CD4-positive, alpha-beta T cell treated with Interleukin-1 beta for 1 hour (primary cell): ENCODE measurements around the gene TRAF1.
"Not testable (repeated sequence)": the region's sequence is repeated elsewhere in the genome, so short reads cannot be mapped to it uniquely, and the experiment has no call there.

Source experiments
- DNase-seq, 2 donors: peaks; one replicate each; pipeline ENCODE4 v3.0.0-alpha.2; 2020 to 2022

The TRAF1 gene

GRCh38 chr9:120926397-120926928, at the start of gene TRAF1:
Gene TRAF1 (minus strand): TSS chr9:120926796. CDS start chr9:120926075, 721 bp downstream.
- peak; percentile 58 to 64 for DNase-seq

GRCh38 chr9:120974921-120975320, 48.3 kb upstream of the TRAF1 start:
- DNase-seq: no peak

- no peak for DNase-seq
Measured at GRCh38 chr9:120974181-120974580, 47.6 kb upstream of the TRAF1 start.

- no peak for DNase-seq
Measured at GRCh38 chr9:120971938-120972337, 45.3 kb upstream of the TRAF1 start.

GRCh38 chr9:120971471-120971870, 44.9 kb upstream of the TRAF1 start:
- DNase-seq: not testable (repeated sequence)

GRCh38 chr9:120970244-120970643, 43.6 kb upstream of the TRAF1 start:
- no peak for DNase-seq

- no peak for DNase-seq
Measured at GRCh38 chr9:120966013-120966369, 39.4 kb upstream of the TRAF1 start.

- no peak for DNase-seq
Measured at GRCh38 chr9:120965344-120966012, 38.9 kb upstream of the TRAF1 start.

GRCh38 chr9:120961936-120962335, 35.3 kb upstream of the TRAF1 start:
- DNase-seq: no peak

GRCh38 chr9:120960001-120960400, 33.4 kb upstream of the TRAF1 start:
- DNase-seq: no peak

- no peak for DNase-seq
Measured at GRCh38 chr9:120956862-120957261, 30.3 kb upstream of the TRAF1 start.

GRCh38 chr9:120951960-120952618, 25.5 kb upstream of the TRAF1 start:
- no peak for DNase-seq

GRCh38 chr9:120950421-120951388, 24.1 kb upstream of the TRAF1 start:
- DNase-seq: no peak

- no peak for DNase-seq
Measured at GRCh38 chr9:120949290-120949689, 22.7 kb upstream of the TRAF1 start.

- no peak for DNase-seq
Measured at GRCh38 chr9:120948824-120949223, 22.2 kb upstream of the TRAF1 start.

- DNase-seq: no peak
Measured at GRCh38 chr9:120947222-120947621, 20.6 kb upstream of the TRAF1 start.

GRCh38 chr9:120946259-120946658, 19.7 kb upstream of the TRAF1 start:
- DNase-seq: no peak

- no peak for DNase-seq
Measured at GRCh38 chr9:120944948-120945347, 18.4 kb upstream of the TRAF1 start.

- DNase-seq: peak in 1 of 2 donors; percentile 51
Measured at GRCh38 chr9:120944434-120944843, 17.8 kb upstream of the TRAF1 start.

GRCh38 chr9:120942186-120943001, 15.8 kb upstream of the TRAF1 start:
- DNase-seq: no peak

- no peak for DNase-seq
Measured at GRCh38 chr9:120941046-120941770, 14.6 kb upstream of the TRAF1 start.

GRCh38 chr9:120940573-120940972, 14.0 kb upstream of the TRAF1 start:
- DNase-seq: no peak
